NB4 (cell line): ENCODE measurements around the gene HTR2A.

Experiments
- CTCF ChIP-seq: IDR thresholded peaks from one replicate; pipeline ENCODE4 v1.5.1; 2012; ENCODE audit warnings: low read depth, low read length
- MAX ChIP-seq: IDR thresholded peaks from 2 replicates; pipeline ENCODE4 v1.6.1; 2011; ENCODE audit warnings: low read depth, low read length
- MYC ChIP-seq: IDR thresholded peaks from 2 replicates; pipeline ENCODE4 v1.6.1; 2011; ENCODE audit warnings: low read depth, low read length
- POLR2A ChIP-seq: IDR thresholded peaks from 2 replicates; pipeline ENCODE4 v1.6.1; 2011; ENCODE audit warnings: mild to moderate bottlenecking; ENCODE audit not compliant: insufficient read length; ENCODE audit errors: extremely low read depth

GRCh38 chr13:46803586-46803985 lies 93.3 kb downstream of the HTR2A start:
- TF ChIP-seq POLR2A (no peak), CTCF (no peak), MYC (no peak), MAX (no peak)
